ENCODE measurements around the gene DTNB. TPM values are rescaled to one million over a fixed set of nuclear protein-coding genes. Genes with fewer than 3 reads are reported as not detected.

Gene DTNB
- total and polyA plus RNA-seq, 7 donors: 2.4 to 7.8 (median 4.8) TPM

GRCh38 chr2:25347846-25348245, 325.5 kb downstream of the DTNB start:
- Histone ChIP-seq H3K4me3 (no peak overlapping the region), H3K36me3 (no peaks in the 10 kb centered on the region), H3K4me1 (peaks cover 0 to 17% (median 15%) of the 10 kb centered on the region in 4 donors), H3K27me3 (no peaks in the 10 kb centered on the region), H3K27ac (peak overlapping the region; percentile 7 to 70 (median 68)), H3K9me3 (no peaks in the 10 kb centered on the region)
- intact Hi-C loops (cut with DNase I): no loop called here
- no peak for DNase-seq
- WGBS, 2 donors: 53 to 83% methylated on average over 2 of the region's 2 CpGs
- TF ChIP-seq EP300 (IDR thresholded peaks at IDR 0.05) (no peak), POLR2AphosphoS5 (IDR thresholded peaks at IDR 0.05) (peak in 2 of 4 donors; percentile 1 to 11), CTCF (IDR thresholded peaks at IDR 0.05) (no peak)

GRCh38 chr2:25347205-25347815, 326.1 kb downstream of the DTNB start:
- Histone ChIP-seq H3K36me3 (no peaks in the 10 kb centered on the region), H3K4me3 (no peak overlapping the region), H3K27me3 (no peaks in the 10 kb centered on the region), H3K4me1 (peaks cover 0 to 19% (median 16%) of the 10 kb centered on the region in 4 donors), H3K27ac (peak overlapping the region; percentile 7 to 70 (median 68)), H3K9me3 (no peaks in the 10 kb centered on the region)
- WGBS, 2 donors: 74 to 77% methylated on average over 7 of the region's 7 CpGs
- intact Hi-C loops (cut with DNase I): no loop called here
- no peak for DNase-seq
- TF ChIP-seq CTCF (IDR thresholded peaks at IDR 0.05) (no peak), POLR2AphosphoS5 (IDR thresholded peaks at IDR 0.05) (peak in 2 of 4 donors; percentile 24 to 27), POLR2A (IDR thresholded peaks at IDR 0.05) (no peak), EP300 (IDR thresholded peaks at IDR 0.05) (no peak)

DNA sequence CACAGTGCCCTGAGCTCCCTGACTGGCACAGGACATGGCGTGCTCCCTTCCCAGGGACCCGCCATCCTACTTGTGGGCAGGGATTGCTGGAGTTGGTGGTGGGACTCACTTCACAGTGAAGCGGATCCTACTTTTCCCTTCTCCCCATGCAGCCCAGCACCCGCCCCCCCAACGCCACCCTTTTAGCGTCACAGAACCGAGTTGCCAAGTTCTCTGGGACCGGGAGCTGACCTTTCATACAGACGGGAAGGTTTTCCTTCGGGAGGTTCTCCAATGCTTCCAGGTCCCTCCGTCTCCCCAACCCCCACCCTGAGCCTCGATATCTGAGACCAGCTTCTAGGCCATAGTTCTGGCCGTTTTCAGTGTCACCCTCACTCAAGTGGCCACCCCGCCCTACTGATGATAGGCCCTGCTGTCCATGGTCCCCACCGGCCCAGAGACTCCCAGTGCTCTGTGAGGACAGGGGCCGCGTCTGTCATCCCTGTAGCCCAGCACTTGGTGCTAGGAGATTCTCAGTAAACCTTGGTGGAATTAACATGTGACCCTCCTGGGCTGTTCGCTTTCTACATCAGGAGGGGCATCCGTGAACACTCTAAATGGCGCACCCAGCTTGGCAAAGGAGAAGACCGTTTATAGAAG, 330.1 kb downstream of the DTNB start:
- WGBS, 2 donors: 92 to 94% methylated on average over 21 of the region's 21 CpGs
- Histone ChIP-seq H3K4me3 (no peak overlapping the region), H3K36me3 (no peaks in the 10 kb centered on the region), H3K27me3 (no peaks in the 10 kb centered on the region), H3K27ac (peak overlapping the region in 1 of 4 donors; percentile 85), H3K9me3 (no peaks in the 10 kb centered on the region), H3K4me1 (peaks cover 0 to 41% (median 33%) of the 10 kb centered on the region in 4 donors)
- TF ChIP-seq POLR2AphosphoS5 (IDR thresholded peaks at IDR 0.05): no peak
- no peak for TF ChIP-seq CTCF (IDR thresholded peaks at IDR 0.05)
- TF ChIP-seq EP300 (IDR thresholded peaks at IDR 0.05): no peak
- TF ChIP-seq POLR2A (IDR thresholded peaks at IDR 0.05): no peak
- intact Hi-C loops (cut with DNase I): loop anchor here (2.0 to 5.0 kb wide), 2 partner anchors 36 to 67 kb away; no protein-coding TSS in a partner anchor
- no peak for DNase-seq

DNA sequence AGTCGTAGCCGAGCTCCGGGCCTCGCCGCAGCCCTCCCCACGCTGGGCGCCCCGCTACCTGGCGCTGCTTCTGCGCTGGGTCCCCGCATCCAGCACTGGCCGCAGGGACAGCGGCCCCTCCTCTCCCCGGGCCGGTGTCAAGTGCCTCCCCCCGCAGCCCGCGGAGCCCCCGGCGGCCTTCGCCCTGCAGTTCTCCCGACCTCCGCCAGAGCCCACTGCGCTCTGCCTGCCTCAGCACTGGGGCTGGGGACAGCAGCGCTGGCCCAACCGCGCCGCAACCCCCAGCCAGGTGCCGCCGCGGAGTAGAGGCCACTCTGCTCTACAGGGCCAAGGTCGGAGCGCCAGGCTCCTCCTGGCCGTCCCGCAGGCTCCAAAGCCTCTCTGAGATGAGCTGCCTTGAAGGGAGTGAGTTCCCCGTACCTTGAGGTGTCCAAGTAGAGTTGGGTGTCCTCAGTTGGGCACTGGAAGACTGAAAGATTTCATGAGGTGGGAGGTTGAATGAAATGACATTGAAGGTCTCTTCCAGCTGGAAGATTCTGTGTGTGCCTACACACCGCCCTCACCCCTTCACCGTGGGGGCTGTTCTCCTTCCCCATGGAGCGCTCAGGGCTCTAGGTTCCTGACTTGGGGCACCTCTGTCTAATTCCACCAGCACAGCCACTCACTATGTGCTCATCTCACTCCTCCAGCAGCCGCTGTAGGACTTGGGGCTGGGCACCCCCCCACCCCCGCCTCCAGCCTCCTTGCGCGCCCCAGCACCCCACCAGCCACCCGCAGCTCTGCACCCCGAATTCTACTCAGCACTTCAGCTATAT, 330.8 kb downstream of the DTNB start:
- no peaks in the 10 kb centered on the region for H3K27me3 ChIP-seq
- intact Hi-C loops (cut with DNase I): loop anchor here (1.0 to 5.0 kb wide), 3 partner anchors 35 to 66 kb away; no protein-coding TSS in a partner anchor
- 20 to 21% methylated on average over 45 of the region's 45 CpGs for whole genome bisulfite sequencing, 2 donors
- peak; percentile 92 for DNase-seq
- peak overlapping the region; percentile 84 to 92 (median 88) for H3K27ac ChIP-seq
- no peaks in the 10 kb centered on the region for H3K9me3 ChIP-seq
- H3K4me1 ChIP-seq: peaks cover 0 to 41% (median 33%) of the 10 kb centered on the region in 4 donors
- no peaks in the 10 kb centered on the region for H3K36me3 ChIP-seq
- peak; percentile 34 to 76 (median 58) for TF ChIP-seq POLR2AphosphoS5 (IDR thresholded peaks at IDR 0.05)
- TF ChIP-seq CTCF (IDR thresholded peaks at IDR 0.05): peak; percentile 97 to 99 (median 98)
- TF ChIP-seq POLR2A (IDR thresholded peaks at IDR 0.05): no peak
- peak overlapping the region; percentile 51 to 89 (median 73) for H3K4me3 ChIP-seq
